ENCODE measurements around the gene PRR12.
"Not testable (repeated sequence)": the region's sequence is repeated elsewhere in the genome, so short reads cannot be mapped to it uniquely, and the experiment has no call there.

PRR12 gene

GRCh38 chr19:49593233-49594113 lies 2.5 kb downstream of the PRR12 start:
- peak; percentile 97 for DNase-seq

- DNase-seq = no peak
Observed at GRCh38 chr19:49594157-49594992, 3.4 kb downstream of the PRR12 start.

- no peak for DNase-seq
Observed at GRCh38 chr19:49594993-49595818, 4.2 kb downstream of the PRR12 start.

- no peak for DNase-seq
Observed at GRCh38 chr19:49595819-49596404, 4.9 kb downstream of the PRR12 start.

- DNase-seq = no peak
Observed at GRCh38 chr19:49596407-49596806, 5.4 kb downstream of the PRR12 start.

GRCh38 chr19:49596954-49597702 lies 6.1 kb downstream of the PRR12 start:
- DNase-seq = no peak

GRCh38 chr19:49597703-49597974 lies 6.7 kb downstream of the PRR12 start:
- no peak for DNase-seq

- no peak for DNase-seq
Observed at GRCh38 chr19:49599378-49600295, 8.7 kb downstream of the PRR12 start.

GRCh38 chr19:49601482-49602038 lies 10.6 kb downstream of the PRR12 start:
- DNase-seq = no peak

GRCh38 chr19:49602806-49603205 lies 11.8 kb downstream of the PRR12 start:
- DNase-seq = no peak

- no peak for DNase-seq
Observed at GRCh38 chr19:49605605-49606004, 14.6 kb downstream of the PRR12 start.

- DNase-seq = no peak
Observed at GRCh38 chr19:49609499-49610092, 18.6 kb downstream of the PRR12 start.

GRCh38 chr19:49613374-49613773 lies 22.4 kb downstream of the PRR12 start:
- peak; percentile 50 for DNase-seq

- DNase-seq = no peak
Observed at GRCh38 chr19:49614096-49614833, 23.3 kb downstream of the PRR12 start.

GRCh38 chr19:49615861-49616260 lies 24.9 kb downstream of the PRR12 start:
- no peak for DNase-seq

- DNase-seq = no peak
Observed at GRCh38 chr19:49616532-49616931, 25.6 kb downstream of the PRR12 start.

- no peak for DNase-seq
Observed at GRCh38 chr19:49616945-49617344, 26.0 kb downstream of the PRR12 start.

- DNase-seq = not testable (repeated sequence)
Observed at GRCh38 chr19:49617860-49618259, 26.9 kb downstream of the PRR12 start.
